GM12878 (cell line): ENCODE measurements around the gene MTHFD1. TPM values are rescaled to one million over a fixed set of nuclear protein-coding genes. Genes with fewer than 3 reads are reported as not detected.

Source experiments
- BMI1 ChIP-seq: fragments of 450-650 bp; IDR thresholded peaks from 2 replicates; pipeline ENCODE4 v1.6.1; 2016; ENCODE audit warnings: mild to moderate bottlenecking, moderate library complexity, borderline replicate concordance
- CHD2 ChIP-seq: IDR thresholded peaks from 2 replicates; pipeline ENCODE4 v1.6.1; 2011; ENCODE audit warnings: low read depth, low read length, improper control_type of control experiment, borderline replicate concordance
- JUNB ChIP-seq: IDR thresholded peaks from 2 replicates; pipeline ENCODE4 v1.6.1; 2016; ENCODE audit warnings: antibody characterized with exemption, mild to moderate bottlenecking
- LARP7 ChIP-seq: fragments of 450-650 bp; IDR thresholded peaks from 2 replicates; pipeline ENCODE4 v1.6.1; 2017; ENCODE audit warnings: mild to moderate bottlenecking
- NFIC ChIP-seq: IDR thresholded peaks from 2 replicates; pipeline ENCODE4 v1.6.1; 2012; ENCODE audit warnings: low read depth, mild to moderate bottlenecking, inconsistent platforms, low read length, moderate library complexity
- polyA plus RNA-seq, 11 experiments: library from polyadenylated mRNA; depleted of rRNA in 4 of 11; unstranded in 6 of 11; stranded (reverse) in 5 of 11; fragments of >200 nt; fragmentation: Nextera tagmentation in 4 of 11; fragmentation: Illumina TruSeq in 1 of 11; extraction: Ambion mirVana in 4 of 11; extraction: Trizol in 1 of 11; gene quantifications; 1 replicate in 1 of 11; 2 replicates in 10 of 11; pipeline versions ENCODE4 v1.2.1 to v1.2.3, GENCODE V29; 2011 to 2016; ENCODE audit warnings: inconsistent platforms in 2 of 11, missing spikeins in 2 of 11, low read depth in 1 of 11
- total RNA-seq, 4 experiments: library from RNA; depleted of rRNA in 3 of 4; stranded (reverse); fragments of >200 nt in 3 of 4; fragmentation: Illumina TruSeq in 1 of 4; extraction: Trizol in 1 of 4; gene quantifications; 2 replicates each; pipeline versions ENCODE4 v1.2.1 to v1.2.3, GENCODE V29; 2013 to 2021
- TF ChIP-seq, protein P1 (sequence below): fragments of 450-650 bp; IDR thresholded peaks from 2 replicates; pipeline ENCODE4 v1.6.1; 2017; ENCODE audit warnings: mild to moderate bottlenecking, moderate library complexity
- TF ChIP-seq, protein P2 (sequence below): fragments of 450-650 bp; IDR thresholded peaks from 2 replicates; pipeline ENCODE4 v1.6.1; 2017; ENCODE audit warnings: low read depth, mild to moderate bottlenecking, moderate library complexity
- TF ChIP-seq, protein P3 (sequence below): fragments of 450-650 bp; IDR thresholded peaks from 2 replicates; pipeline ENCODE4 v1.6.1; 2018; ENCODE audit warnings: borderline replicate concordance, mild to moderate bottlenecking; ENCODE audit not compliant: partially characterized antibody
- TF ChIP-seq, protein P4 (sequence below): IDR thresholded peaks from 2 replicates; pipeline ENCODE4 v1.6.1; 2012; ENCODE audit warnings: mild to moderate bottlenecking, low read depth, low read length

Gene MTHFD1
- total and polyA plus RNA-seq, 10 of the 15 experiments (the other 5 are each of a cell fraction or from before 2014, with no cell fraction given), result 99.3 to 310 (median 173) TPM

DNA sequence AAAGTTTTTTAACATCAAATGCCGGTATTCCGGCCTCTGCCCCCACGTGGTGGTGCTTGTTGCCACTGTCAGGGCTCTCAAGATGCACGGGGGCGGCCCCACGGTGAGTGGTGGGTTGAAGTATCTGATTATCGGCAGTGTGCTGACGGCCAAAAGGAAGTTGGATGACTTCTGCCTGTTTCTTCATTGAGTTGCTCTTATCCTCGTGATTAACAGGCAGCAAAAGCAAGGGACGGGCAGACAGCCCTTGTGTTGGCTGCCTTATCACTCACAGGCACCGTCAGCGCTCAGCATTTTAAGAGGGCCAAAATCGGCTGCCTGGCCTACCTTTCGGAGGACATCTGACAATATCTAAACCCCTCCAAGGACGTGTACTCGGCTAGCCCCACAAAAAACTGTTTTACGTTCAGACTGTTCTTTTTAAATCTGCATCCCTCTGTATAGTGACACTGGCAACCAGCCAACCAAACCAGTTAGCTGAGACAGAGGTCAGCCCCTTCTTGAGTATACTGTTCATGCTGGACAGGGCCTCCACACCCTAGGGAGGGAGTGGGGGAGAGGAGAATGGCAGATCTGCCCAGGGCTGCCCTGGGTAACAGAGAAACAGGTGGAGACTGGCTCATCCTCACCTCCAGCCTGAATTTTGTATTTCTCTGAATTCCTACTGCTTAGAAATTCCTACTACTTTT, 54.3 kb downstream of the MTHFD1 start (continued):
- TF ChIP-seq, protein P1, sequence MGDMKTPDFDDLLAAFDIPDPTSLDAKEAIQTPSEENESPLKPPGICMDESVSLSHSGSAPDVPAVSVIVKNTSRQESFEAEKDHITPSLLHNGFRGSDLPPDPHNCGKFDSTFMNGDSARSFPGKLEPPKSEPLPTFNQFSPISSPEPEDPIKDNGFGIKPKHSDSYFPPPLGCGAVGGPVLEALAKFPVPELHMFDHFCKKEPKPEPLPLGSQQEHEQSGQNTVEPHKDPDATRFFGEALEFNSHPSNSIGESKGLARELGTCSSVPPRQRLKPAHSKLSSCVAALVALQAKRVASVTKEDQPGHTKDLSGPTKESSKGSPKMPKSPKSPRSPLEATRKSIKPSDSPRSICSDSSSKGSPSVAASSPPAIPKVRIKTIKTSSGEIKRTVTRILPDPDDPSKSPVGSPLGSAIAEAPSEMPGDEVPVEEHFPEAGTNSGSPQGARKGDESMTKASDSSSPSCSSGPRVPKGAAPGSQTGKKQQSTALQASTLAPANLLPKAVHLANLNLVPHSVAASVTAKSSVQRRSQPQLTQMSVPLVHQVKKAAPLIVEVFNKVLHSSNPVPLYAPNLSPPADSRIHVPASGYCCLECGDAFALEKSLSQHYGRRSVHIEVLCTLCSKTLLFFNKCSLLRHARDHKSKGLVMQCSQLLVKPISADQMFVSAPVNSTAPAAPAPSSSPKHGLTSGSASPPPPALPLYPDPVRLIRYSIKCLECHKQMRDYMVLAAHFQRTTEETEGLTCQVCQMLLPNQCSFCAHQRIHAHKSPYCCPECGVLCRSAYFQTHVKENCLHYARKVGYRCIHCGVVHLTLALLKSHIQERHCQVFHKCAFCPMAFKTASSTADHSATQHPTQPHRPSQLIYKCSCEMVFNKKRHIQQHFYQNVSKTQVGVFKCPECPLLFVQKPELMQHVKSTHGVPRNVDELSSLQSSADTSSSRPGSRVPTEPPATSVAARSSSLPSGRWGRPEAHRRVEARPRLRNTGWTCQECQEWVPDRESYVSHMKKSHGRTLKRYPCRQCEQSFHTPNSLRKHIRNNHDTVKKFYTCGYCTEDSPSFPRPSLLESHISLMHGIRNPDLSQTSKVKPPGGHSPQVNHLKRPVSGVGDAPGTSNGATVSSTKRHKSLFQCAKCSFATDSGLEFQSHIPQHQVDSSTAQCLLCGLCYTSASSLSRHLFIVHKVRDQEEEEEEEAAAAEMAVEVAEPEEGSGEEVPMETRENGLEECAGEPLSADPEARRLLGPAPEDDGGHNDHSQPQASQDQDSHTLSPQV, result no peak
- TF ChIP-seq BMI1 (no peak), CHD2 (no peak), JUNB (no peak), LARP7 (no peak), NFIC (no peak)
- TF ChIP-seq, protein P2, sequence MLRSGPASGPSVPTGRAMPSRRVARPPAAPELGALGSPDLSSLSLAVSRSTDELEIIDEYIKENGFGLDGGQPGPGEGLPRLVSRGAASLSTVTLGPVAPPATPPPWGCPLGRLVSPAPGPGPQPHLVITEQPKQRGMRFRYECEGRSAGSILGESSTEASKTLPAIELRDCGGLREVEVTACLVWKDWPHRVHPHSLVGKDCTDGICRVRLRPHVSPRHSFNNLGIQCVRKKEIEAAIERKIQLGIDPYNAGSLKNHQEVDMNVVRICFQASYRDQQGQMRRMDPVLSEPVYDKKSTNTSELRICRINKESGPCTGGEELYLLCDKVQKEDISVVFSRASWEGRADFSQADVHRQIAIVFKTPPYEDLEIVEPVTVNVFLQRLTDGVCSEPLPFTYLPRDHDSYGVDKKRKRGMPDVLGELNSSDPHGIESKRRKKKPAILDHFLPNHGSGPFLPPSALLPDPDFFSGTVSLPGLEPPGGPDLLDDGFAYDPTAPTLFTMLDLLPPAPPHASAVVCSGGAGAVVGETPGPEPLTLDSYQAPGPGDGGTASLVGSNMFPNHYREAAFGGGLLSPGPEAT, result no peak
- TF ChIP-seq, protein P3, sequence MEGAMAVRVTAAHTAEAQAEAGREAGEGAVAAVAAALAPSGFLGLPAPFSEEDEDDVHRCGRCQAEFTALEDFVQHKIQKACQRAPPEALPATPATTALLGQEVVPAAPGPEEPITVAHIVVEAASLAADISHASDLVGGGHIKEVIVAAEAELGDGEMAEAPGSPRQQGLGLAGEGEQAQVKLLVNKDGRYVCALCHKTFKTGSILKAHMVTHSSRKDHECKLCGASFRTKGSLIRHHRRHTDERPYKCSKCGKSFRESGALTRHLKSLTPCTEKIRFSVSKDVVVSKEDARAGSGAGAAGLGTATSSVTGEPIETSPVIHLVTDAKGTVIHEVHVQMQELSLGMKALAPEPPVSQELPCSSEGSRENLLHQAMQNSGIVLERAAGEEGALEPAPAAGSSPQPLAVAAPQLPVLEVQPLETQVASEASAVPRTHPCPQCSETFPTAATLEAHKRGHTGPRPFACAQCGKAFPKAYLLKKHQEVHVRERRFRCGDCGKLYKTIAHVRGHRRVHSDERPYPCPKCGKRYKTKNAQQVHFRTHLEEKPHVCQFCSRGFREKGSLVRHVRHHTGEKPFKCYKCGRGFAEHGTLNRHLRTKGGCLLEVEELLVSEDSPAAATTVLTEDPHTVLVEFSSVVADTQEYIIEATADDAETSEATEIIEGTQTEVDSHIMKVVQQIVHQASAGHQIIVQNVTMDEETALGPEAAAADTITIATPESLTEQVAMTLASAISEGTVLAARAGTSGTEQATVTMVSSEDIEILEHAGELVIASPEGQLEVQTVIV, result no peak
- TF ChIP-seq, protein P4, sequence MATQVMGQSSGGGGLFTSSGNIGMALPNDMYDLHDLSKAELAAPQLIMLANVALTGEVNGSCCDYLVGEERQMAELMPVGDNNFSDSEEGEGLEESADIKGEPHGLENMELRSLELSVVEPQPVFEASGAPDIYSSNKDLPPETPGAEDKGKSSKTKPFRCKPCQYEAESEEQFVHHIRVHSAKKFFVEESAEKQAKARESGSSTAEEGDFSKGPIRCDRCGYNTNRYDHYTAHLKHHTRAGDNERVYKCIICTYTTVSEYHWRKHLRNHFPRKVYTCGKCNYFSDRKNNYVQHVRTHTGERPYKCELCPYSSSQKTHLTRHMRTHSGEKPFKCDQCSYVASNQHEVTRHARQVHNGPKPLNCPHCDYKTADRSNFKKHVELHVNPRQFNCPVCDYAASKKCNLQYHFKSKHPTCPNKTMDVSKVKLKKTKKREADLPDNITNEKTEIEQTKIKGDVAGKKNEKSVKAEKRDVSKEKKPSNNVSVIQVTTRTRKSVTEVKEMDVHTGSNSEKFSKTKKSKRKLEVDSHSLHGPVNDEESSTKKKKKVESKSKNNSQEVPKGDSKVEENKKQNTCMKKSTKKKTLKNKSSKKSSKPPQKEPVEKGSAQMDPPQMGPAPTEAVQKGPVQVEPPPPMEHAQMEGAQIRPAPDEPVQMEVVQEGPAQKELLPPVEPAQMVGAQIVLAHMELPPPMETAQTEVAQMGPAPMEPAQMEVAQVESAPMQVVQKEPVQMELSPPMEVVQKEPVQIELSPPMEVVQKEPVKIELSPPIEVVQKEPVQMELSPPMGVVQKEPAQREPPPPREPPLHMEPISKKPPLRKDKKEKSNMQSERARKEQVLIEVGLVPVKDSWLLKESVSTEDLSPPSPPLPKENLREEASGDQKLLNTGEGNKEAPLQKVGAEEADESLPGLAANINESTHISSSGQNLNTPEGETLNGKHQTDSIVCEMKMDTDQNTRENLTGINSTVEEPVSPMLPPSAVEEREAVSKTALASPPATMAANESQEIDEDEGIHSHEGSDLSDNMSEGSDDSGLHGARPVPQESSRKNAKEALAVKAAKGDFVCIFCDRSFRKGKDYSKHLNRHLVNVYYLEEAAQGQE, result no peak
- TF ChIP-seq, all 136 proteins: peak for 0
